ENCODE measurements around the gene PELO.

The PELO gene

GRCh38 chr5:52773342-52773741 is 14.4 kb upstream of the PELO start:
- DNase-seq, result no peak

GRCh38 chr5:52774005-52774410 is 13.7 kb upstream of the PELO start:
- no peak for DNase-seq

GRCh38 chr5:52776116-52776515 is 11.6 kb upstream of the PELO start:
- DNase-seq, result no peak

- DNase-seq, result no peak
Measured at GRCh38 chr5:52777186-52777585, 10.5 kb upstream of the PELO start.

GRCh38 chr5:52778781-52779180 is 8.9 kb upstream of the PELO start:
- DNase-seq, result no peak

GRCh38 chr5:52779213-52779612 is 8.5 kb upstream of the PELO start:
- DNase-seq, result no peak

- DNase-seq, result peak; percentile 49
Measured at GRCh38 chr5:52783226-52783959, 4.3 kb upstream of the PELO start.

- DNase-seq, result no peak
Measured at GRCh38 chr5:52784737-52785136, 3.0 kb upstream of the PELO start.

- no peak for DNase-seq
Measured at GRCh38 chr5:52786391-52786790, 1.3 kb upstream of the PELO start.

GRCh38 chr5:52786949-52787599 is 642 bp upstream of the PELO start:
- peak; percentile 11 for DNase-seq

- DNase-seq, result no peak
Measured at GRCh38 chr5:52788505-52788821, 747 bp downstream of the PELO start.

- no peak for DNase-seq
Measured at GRCh38 chr5:52789378-52789777, 1.7 kb downstream of the PELO start.

GRCh38 chr5:52789851-52790250 is 2.1 kb downstream of the PELO start:
- no peak for DNase-seq

GRCh38 chr5:52791366-52791765 is 3.6 kb downstream of the PELO start:
- no peak for DNase-seq

GRCh38 chr5:52794519-52794918 is 6.8 kb downstream of the PELO start:
- no peak for DNase-seq

GRCh38 chr5:52796031-52796430 is 8.3 kb downstream of the PELO start:
- no peak for DNase-seq

GRCh38 chr5:52796516-52797103 is 8.9 kb downstream of the PELO start:
- no peak for DNase-seq

- no peak for DNase-seq
Measured at GRCh38 chr5:52798938-52799337, 11.2 kb downstream of the PELO start.

- DNase-seq, result peak; percentile 82
Measured at GRCh38 chr5:52799358-52799982, 11.8 kb downstream of the PELO start.

- DNase-seq, result peak; percentile 93
Measured at GRCh38 chr5:52799983-52800393, 12.3 kb downstream of the PELO start.

- peak; percentile 66 for DNase-seq
Measured at GRCh38 chr5:52800394-52801213, 12.9 kb downstream of the PELO start.

GRCh38 chr5:52801329-52801728 is 13.6 kb downstream of the PELO start:
- peak; percentile 13 for DNase-seq

Data from fibroblast of skin of right quadriceps (primary cell).